NCI-H1105 treated with DMSO at 0.1 percent for 48 hours (cell line): ENCODE data around the gene ACTL6B.
"Not testable (repeated sequence)": the region's sequence is repeated elsewhere in the genome, so short reads cannot be mapped to it uniquely, and the experiment has no call there.

ENCODE experiments used
- DNase-seq: peaks from one replicate; lab custom pipeline; 2025; lab: John Stamatoyannopoulos, UW

The ACTL6B gene

GRCh38 chr7:100671353-100672327 is 15.4 kb upstream of the ACTL6B start:
- no peak for DNase-seq

DNA sequence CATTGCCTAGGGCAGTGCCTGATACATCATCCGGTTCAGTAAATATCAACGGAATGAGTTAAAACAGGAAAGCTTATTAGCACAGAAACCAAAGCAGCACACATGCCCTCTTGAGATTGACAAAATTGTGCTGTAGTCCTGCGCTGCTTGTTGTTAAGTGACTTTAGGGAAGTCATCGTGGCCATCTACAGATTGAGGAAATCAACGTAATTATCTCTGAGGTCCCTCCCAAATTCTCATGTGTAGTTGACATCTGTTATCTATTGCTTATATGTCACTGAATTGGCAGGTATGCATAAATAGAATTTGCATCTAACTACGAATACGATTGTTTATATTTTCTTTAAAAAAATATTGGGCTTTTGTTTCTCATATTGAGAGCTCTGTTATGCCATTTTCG is 13.8 kb upstream of the ACTL6B start:
- DNase-seq: no peak

DNA sequence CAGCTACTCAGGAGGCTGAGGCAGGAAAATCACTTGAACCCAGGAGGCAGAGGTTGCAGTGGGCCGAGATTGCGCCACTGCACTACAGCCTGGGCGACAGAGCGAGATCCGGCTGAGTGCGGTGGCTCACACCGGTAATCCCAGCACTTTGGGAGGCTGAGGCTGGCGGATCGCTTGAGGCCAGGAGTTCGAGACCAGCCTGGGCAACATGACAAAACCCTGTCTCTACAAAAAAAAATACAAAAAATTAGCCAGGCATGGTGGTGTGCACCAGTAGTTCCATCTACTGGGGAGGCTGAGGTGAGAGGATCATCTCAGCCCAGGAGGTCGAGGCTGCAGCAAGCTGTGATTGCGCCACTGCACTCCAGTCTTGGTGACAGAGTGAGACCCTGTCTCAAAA is 12.9 kb upstream of the ACTL6B start:
- DNase-seq: not testable (repeated sequence)

- DNase-seq: no peak
Observed at GRCh38 chr7:100668069-100668449, 11.8 kb upstream of the ACTL6B start.

DNA sequence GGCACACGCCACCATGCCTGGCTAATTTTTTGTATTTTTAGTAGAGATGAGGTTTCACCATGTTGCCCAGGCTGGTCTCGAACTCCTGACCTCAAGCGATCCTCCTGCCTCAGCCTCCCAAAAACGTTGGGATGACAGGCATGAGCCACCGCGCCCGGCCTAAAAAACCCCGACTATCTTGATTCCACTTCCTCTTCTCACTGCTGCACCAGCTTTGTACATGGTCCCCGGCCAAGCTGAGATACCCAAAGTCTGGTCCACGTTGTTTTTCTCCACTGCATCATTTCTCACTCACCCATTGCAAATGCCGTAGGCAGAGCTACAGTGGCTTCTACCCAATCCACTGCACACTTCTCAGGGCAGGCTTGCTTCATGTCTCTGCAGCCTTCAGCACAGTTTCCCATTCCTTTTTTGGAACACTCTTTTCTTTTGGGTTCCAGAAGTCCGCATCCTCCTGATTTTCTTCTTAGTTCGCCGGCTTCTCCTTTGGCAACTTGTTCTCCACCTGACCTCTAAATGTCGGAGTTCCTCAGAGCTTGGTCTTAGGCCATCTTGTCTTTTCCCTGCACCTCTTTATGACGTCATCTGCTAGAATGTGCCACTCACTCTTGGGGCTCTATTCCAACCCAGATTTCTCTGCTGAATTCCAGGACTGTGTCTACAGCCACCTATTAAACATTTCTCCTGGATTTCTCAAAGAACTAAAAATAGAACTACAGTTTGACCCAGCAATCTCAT is 11.3 kb upstream of the ACTL6B start:
- no peak for DNase-seq

DNA sequence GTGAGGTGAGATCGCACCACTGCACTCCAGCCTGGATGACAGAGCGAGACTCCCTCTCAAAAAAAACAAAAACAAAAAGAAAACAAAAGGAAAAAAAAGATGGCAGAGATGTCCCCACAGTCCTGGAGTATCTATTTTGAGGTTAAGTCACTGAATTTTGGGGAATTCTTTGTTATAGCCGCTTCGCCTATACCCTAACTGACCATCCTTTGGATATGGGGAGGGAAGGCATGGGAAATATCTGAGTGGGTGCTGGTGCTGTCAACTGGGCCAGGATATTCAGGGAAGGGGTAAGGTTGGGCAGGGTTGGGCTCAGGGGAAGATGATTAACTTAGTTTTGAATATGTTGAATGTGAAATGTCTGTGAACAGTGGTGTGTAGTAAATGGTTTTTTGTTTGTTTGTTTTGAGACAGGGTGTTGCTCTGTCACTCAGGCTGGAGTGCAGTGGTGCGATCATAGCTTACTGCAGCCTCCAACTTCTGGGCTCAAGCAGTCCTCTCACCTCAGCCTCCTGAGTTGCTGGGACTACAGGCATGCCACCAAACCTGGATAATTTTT is 9.0 kb upstream of the ACTL6B start:
- DNase-seq: no peak

DNA sequence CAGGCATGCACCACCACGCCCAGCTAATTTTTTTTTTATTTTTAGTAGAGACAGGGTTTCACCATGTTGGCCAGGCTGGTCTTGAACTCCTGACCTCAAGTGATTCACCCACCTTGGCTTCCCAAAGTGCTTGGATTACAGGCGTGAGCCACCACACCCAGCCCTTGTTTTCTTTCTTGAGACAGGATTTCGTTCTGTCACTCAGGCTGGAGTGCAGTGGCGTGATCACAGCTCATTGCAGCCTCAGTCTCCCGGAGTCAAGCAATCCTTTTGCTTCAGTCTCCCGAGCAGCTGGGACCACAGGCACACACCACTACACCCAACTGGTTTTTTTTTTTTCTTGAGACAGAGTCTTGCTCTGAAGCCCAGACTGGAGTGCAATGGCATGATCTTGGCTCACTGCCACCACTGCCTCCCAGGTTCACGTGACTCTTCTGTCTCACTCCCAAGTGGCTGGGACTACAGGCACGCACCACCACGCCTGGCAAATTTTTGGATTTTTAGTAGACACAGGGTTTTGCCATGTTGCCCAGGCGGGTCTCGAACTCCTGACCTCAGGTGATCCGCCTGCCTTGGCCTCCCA is 6.0 kb upstream of the ACTL6B start:
- not testable (repeated sequence) for DNase-seq

DNA sequence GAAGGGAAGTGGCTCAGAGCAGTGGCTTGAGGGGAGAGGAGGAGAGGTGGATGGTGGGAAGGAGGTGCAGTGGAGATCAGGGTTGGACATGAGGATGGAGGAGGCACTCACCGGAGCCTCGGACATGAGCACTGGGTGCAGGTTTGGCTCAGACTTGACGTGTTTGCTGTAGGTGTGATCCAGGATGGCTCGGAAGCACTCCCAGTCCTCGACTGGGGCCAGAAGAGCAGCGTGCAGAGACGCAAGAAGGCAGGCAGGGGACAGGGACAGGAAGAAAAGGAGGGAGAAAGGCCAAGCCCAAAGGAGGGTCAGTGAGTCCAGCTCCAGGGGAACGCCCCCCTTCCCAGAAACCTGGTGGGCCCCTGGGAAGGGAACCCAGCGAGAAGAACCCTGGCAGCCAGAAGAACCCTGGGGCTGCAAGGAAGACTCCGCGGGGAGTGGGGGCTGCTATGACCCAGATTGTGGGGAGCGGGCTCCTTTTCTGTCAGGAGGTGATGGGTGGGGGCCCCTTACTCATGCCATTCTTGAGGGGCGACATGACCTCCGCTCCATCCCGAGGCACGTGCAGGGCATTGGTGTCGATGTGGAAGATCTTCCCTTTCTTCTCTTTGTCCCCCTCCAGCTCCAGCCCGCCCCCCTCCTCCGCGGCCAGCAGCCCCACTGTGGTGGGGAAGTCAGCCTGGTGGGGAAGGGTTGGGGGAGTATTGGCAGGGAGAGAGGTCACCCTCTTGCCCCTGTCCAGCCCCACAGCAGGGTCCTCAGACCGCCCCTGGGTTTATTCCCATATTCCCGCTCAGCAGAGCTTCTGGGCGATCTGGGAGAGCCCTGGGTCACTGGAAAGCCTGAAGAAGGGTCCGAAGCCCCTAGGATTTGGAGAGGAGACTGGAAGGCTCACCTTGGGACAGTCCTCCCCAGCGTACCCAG is 1.1 kb downstream of the ACTL6B start:
- DNase-seq: no peak

DNA sequence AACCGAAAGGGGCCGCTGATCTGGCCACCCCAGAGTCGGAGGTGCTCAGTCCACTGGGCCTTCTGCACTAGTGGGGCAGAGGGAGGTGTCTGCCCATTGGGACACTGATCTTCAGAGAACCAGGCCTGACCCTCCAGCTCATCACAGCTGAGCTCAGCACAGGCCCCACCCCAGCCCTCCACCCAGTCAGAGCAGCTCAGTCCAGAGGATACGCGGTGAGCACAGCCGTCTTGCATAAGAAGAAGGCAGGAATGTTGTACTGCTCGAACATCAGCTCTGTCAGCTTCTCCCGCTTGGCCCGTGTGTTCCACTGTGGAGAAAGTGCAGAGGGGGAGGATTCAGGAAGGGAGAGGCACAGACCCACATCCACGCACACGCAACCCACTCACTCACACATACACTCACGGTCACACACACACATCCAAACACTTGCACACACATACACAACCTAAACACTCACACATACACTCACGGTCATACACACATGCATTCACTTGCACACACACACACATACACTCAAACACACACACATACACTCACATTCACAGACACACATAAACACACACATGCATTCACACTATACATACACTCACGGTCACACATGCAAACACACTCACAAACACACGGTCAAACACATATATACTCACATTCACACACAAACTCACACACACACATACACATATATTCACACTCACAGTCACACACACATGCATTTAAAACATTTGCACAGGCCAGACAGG is 6.3 kb downstream of the ACTL6B start:
- no peak for DNase-seq

GRCh38 chr7:100642534-100642907 is 13.7 kb downstream of the ACTL6B start:
- DNase-seq: no peak

DNA sequence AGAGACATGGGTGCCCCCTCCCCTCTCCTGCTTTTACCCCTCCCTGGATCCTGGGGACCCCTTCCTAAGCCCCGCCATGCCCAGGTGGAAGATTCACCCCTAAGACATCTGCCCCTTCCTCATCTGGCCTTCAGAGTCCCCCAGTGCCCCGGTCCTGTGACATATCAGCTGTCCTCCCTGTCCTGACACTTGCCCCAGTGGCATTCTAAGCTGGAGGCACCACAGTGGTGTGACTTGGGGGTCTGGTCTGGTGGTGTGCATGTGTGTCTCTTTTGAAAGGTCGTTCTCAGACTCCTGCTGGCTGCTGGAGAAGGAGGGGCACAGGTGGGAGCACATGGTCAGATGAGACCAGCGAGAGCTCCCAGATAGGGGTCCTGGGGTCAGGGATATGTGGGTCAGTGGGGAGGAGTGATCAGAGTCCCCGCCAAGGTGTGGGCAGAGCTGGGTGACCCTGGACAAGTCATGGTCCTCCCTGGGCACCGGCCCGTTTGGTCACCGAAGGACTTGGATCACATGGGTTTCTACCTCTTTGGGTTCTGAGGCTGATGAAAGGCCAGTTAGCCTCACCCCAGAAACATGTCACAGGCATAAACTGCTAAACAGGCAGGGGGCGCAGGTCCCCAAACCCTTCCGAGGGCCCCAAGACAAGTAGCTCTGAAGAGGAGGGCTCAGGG is 14.3 kb downstream of the ACTL6B start:
- DNase-seq: no peak

DNA sequence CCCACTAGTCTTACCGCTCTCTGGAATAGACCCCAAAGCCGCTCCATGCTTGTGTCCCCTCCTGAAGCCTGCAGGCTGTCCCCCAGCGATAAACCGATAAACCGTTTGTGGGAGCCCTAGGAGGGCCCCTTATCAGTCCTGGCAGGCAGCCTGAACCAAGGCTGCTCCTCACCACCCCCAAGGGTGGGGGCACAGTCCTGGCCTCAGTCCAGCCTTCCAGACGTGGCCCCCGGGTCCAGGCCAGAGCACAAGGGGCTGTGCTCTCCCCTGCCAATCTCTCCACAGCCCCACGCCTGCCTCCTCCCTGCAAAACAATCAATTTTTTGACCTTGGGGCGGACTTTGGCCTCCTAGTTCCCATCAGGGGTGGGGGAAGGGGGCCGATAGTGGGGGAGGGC is 14.8 kb downstream of the ACTL6B start, which contains the start of gene TFR2:
TFR2 (minus strand) TSS at position 90 of the 397 bp plus-strand sequence; CDS start at position 47, 43 bp downstream.
- DNase-seq: no peak

DNA sequence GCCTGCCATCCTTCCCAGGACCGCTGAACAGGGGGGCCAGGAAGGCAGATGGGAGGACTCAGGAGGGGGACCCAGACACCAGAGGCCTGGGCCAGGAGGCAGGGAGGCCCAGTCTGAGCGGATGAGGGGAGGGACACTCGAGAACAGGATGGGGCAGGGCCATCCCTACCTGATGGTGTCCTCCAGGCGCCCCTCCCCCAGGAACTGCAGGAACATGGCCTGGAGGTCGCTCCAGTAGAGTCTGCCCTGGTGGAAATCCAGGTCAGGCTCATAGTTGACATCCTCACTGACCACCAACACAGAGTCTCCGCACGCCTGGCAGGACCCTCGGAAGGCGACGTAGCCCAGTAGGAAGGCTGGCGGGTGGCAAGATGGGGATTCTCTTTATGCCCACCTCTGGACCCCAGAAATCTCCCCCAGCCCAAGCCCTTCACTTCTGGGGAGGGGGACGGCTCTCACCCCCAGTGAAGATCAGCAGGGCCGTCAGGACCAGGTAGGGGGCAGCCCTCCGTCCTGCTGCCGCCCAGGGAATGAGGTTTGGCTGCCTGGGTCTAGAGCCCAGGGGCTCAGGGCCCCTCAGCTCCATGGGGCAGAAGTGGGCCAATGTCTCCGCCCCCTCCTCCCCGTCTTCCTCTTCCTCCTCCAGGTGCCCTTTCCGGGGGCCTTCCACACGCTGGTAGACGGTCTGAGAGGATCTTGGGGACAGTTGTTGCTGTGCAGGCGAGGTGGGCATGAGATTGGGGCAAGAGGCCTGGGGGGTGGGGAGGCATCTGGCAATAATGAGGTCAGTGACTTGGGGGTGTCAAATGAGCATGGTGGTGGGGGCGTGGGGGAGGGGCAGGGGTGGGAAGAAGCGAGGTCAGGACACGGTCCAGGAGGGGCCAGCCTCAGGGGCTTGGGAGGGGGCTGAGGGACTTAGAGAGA is 15.5 kb downstream of the ACTL6B start:
- DNase-seq: no peak

- DNase-seq: no peak
Observed at GRCh38 chr7:100639995-100640516, 16.2 kb downstream of the ACTL6B start.

- DNase-seq: peak; percentile 47
Observed at GRCh38 chr7:100632951-100633717, 23.1 kb downstream of the ACTL6B start.

DNA sequence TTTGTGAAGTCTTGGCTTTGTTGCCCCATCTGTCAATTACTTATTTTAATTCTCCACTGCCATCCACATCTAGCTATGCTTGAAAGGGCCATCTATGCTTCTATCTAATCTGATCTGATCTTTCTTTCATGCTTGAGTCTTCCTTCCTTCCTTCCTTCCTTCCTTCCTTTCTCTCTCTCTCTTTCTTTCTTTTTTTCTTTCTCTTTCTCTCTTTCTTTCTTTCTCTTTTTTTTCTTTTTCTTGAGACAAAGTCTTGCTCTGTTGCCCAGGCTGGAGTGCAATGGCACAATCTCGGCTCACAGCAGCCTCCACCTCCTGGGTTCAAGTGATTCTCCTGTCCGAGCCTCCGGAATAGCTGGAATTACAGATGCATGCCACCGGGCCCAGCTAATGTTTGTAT is 26.2 kb downstream of the ACTL6B start:
- DNase-seq: no peak

DNA sequence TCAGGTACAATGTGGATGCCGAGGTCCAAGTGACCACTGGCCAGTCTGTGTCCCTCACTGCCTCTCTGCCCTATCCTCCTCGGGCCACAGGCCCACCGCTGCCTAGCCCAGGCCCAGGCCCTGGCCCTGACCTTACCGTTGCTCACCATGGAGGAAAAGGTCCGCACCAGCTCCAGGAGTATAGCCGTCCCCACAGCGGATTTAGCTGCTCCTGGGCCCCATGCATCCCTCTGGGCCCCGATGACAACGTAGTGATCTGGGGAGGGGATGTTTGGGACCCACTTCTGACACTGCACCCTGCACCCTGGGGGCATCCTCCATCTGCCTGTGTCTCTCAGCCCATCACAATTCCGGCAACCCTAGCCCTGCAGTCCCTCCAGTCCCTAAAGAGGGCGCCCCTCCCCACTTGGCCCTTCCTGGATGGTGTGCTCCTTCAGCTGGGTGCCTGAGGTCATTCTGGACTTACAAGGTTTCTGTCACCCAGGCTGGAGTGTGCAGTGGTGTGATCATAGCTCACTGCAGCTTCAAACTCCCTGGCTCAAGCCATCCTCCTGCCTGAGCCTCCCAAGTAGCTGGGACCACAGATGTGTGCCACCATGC is 27.0 kb downstream of the ACTL6B start:
- no peak for DNase-seq

DNA sequence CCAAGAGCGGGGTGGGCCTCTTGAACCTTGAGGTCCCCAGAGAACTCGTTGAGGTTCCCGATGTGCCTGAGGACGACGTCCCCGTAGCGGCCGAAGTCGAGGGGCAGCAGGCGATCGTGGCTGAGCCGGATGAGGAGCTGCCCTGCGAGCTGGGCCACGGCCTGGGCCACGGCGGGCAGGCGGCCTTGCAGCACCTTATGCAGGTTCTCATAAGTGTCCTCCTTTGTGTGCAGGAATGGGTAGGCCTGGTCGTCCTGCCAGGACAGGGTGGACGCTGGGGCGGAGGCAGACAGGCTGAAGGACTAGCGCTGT is 29.1 kb downstream of the ACTL6B start:
- no peak for DNase-seq
